Activated B cell treated with CpG ODN at 0.5 μM for 24 hours (primary cell): ENCODE data around the gene FGGY. TPM values are rescaled to one million over a fixed set of nuclear protein-coding genes. Genes with fewer than 3 reads are reported as not detected.
A peak's percentile ranks its signal among the peaks of the same experiment; 100 is the strongest.

Source experiments
- ATAC-seq: fragments of 200-7000 bp; cut with Tn5 transposase; one replicate; pipeline ENCODE4 v1.10.0; 2021; ENCODE audit warnings: low read depth, mild to moderate bottlenecking, moderate library complexity
- CTCF ChIA-PET: fragments of 350-600 bp; sonication (Branson Sonifier 250); formaldehyde crosslinking; loops from one replicate; lab custom pipeline; 2021; ENCODE audit warnings: antibody characterized with exemption; lab: Charles Lee
- POLR2A ChIA-PET: fragments of 350-600 bp; sonication (Branson Sonifier 250); formaldehyde crosslinking; loops from one replicate; lab custom pipeline; 2021; ENCODE audit warnings: antibody characterized with exemption; lab: Charles Lee
- DNase-seq: peaks from one replicate; pipeline ENCODE4 v3.0.0; 2022
- H3K27ac Mint-ChIP-seq: one replicate; pipeline ENCODE4 v1.8.0; 2020; ENCODE audit warnings: mixed read lengths
- H3K27me3 Mint-ChIP-seq: one replicate; pipeline ENCODE4 v1.8.0; 2021; ENCODE audit warnings: mixed read lengths
- H3K36me3 Mint-ChIP-seq: one replicate; pipeline ENCODE4 v1.8.0; 2021; ENCODE audit warnings: low read depth, mixed read lengths
- H3K4me1 Mint-ChIP-seq: one replicate; pipeline ENCODE4 v1.8.0; 2021; ENCODE audit warnings: mixed read lengths
- H3K4me3 Mint-ChIP-seq: one replicate; pipeline ENCODE4 v1.8.0; 2020; ENCODE audit warnings: mild to moderate bottlenecking, mixed read lengths
- H3K9me3 Mint-ChIP-seq: one replicate; pipeline ENCODE4 v1.8.0; 2020; ENCODE audit warnings: mixed read lengths
- CTCF ChIP-seq: fragments of 200-600 bp; IDR thresholded peaks from one replicate; pipeline ENCODE4 v1.8.0; 2022; ENCODE audit warnings: antibody characterized with exemption, mild to moderate bottlenecking
- intact Hi-C: fragments of 100-400 bp; cut with micrococcal nuclease; formaldehyde crosslinking; loops from one replicate; pipeline ENCODE4 v1.15.1; 2024
- total RNA-seq: library from RNA; stranded (reverse); gene quantifications from 2 replicates; pipeline ENCODE4 v1.2.3, GENCODE V29; 2022

The FGGY gene
- total RNA-seq, 1 donor from 2014 or later = 24.0 TPM

DNA sequence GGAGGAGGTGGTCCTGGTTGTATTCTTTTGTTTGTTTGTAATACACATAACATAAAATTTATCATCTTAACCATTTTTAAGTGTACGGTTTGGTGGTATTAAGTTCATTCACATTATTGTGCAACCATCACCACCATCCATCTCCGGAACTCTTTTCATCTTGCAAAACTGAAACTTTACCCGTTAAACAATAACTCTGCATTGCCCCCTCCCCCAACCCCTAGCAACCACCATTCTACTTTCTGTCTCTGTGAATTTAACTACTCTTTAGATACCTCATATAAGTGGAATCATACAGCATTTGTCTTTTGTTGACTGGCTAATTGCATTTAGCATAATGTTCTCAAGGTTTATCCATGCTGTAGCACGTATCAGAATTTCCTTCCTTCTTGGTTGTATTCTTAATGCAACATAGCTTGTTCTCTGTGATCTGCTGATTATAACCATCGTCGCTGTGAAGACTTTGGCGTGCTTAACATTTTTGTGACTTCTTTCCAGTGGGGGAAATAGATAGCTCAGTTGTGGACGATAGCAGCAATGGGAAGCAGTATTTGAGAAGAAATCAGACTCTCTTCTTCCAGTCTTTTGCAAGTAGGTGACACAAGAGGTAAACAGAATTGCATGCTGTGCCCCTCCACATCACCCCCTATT lies 400.4 kb downstream of the FGGY start:
- H3K9me3 Mint-ChIP-seq = no peaks in the 10 kb centered on the region
- peak overlapping the region; percentile 68 for H3K4me3 Mint-ChIP-seq
- TF ChIP-seq CTCF = no peak
- no peaks in the 10 kb centered on the region for H3K27me3 Mint-ChIP-seq
- H3K27ac Mint-ChIP-seq = peak overlapping the region; percentile 60
- DNase-seq (no peak), ATAC-seq (peak; percentile 44)
- intact Hi-C loops = loop anchor here (1.0 to 10.0 kb wide), 7 partner anchors 136 to 1040 kb away; no protein-coding TSS in a partner anchor
- peaks cover 41% of the 10 kb centered on the region for H3K4me1 Mint-ChIP-seq
- H3K36me3 Mint-ChIP-seq = no peaks in the 10 kb centered on the region
- ChIA-PET CTCF (interaction anchor here (0.7 to 6.0 kb wide), 7 partner anchors 8 to 1182 kb away, joined by 3 to 97 read pairs (median 12); partner anchors contain the start of gene JUN), POLR2A (interaction anchor here (0.7 to 2.4 kb wide), 5 partner anchors 405 to 914 kb away, joined by 4 to 15 read pairs (median 10); partner anchors contain the start of gene JUN)

DNA sequence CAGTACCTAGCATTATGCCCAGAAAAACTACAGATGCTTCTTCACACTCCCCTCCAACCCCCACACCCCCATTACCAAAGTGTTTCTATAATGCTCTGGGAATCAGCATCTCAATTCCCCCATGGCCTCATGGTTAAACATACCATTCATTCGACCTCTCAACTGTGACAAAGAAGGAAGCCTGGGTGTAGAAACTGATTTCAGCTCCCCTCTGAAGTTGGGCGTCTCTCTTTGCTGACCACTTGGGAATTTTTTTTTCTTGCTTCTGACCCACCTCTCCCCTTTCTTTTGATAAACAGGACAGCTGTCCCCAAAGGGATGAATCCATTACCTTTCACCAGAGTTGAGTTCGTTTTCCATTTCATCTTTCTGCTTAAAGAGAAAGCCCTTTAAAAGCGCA lies 401.5 kb downstream of the FGGY start:
- Mint-ChIP-seq H3K9me3 (no peaks in the 10 kb centered on the region), H3K27me3 (no peaks in the 10 kb centered on the region), H3K4me3 (no peak overlapping the region), H3K27ac (no peak overlapping the region), H3K4me1 (peaks cover 32% of the 10 kb centered on the region), H3K36me3 (no peaks in the 10 kb centered on the region)
- ChIA-PET POLR2A (interaction anchor here (1.1 to 2.1 kb wide), 4 partner anchors 406 to 925 kb away, joined by 3 to 24 read pairs (median 4); partner anchors contain the start of gene JUN), CTCF (interaction anchor here (0.7 to 6.0 kb wide), 31 partner anchors 9 to 1183 kb away, joined by 3 to 97 read pairs (median 4); partner anchors contain the start of gene JUN)
- DNase-seq (no peak), ATAC-seq (no peak)
- TF ChIP-seq CTCF = no peak
- intact Hi-C loops = loop anchor here (2.0 to 10.0 kb wide), 7 partner anchors 191 to 1041 kb away; no protein-coding TSS in a partner anchor

GRCh38 chr1:59699227-59699847 lies 402.4 kb downstream of the FGGY start:
- H3K27ac Mint-ChIP-seq = peak overlapping the region; percentile 50
- ATAC-seq (peak; percentile 49), DNase-seq (no peak)
- intact Hi-C loops = loop anchor here (1.0 to 10.0 kb wide), 15 partner anchors 60 to 1042 kb away; no protein-coding TSS in a partner anchor
- H3K9me3 Mint-ChIP-seq = no peaks in the 10 kb centered on the region
- CTCF ChIA-PET = interaction anchor here (0.6 to 6.0 kb wide), 37 partner anchors 17 to 1184 kb away, joined by 3 to 97 read pairs (median 4); partner anchors contain the start of gene JUN
- peak; percentile 50 for TF ChIP-seq CTCF
- POLR2A ChIA-PET = interaction anchor here (1.1 to 2.1 kb wide), 4 partner anchors 407 to 926 kb away, joined by 3 to 24 read pairs (median 4); partner anchors contain the start of gene JUN
- peaks cover 30% of the 10 kb centered on the region for H3K4me1 Mint-ChIP-seq
- no peaks in the 10 kb centered on the region for H3K36me3 Mint-ChIP-seq
- H3K4me3 Mint-ChIP-seq = no peak overlapping the region
- no peaks in the 10 kb centered on the region for H3K27me3 Mint-ChIP-seq

- CTCF ChIA-PET = interaction anchor here (6.0 kb wide), 1 partner anchor 960 kb away, joined by 97 read pairs; no protein-coding TSS in a partner anchor
- H3K36me3 Mint-ChIP-seq = no peaks in the 10 kb centered on the region
- intact Hi-C loops = loop anchor here (5.0 kb wide), 1 partner anchor 246 kb away; no protein-coding TSS in a partner anchor
These were observed 404.5 kb downstream of the FGGY start for GRCh38 chr1:59701376-59701775.

More at GRCh38 chr1:59701376-59701775, 404.5 kb downstream of the FGGY start:
- POLR2A ChIA-PET = no interaction called here
- H3K27me3 Mint-ChIP-seq = no peaks in the 10 kb centered on the region
- H3K9me3 Mint-ChIP-seq = no peaks in the 10 kb centered on the region
- no peak for DNase-seq
- peaks cover 29% of the 10 kb centered on the region for H3K4me1 Mint-ChIP-seq
- no peak for ATAC-seq
- TF ChIP-seq CTCF = no peak
- H3K4me3 Mint-ChIP-seq = no peak overlapping the region
- no peak overlapping the region for H3K27ac Mint-ChIP-seq
